AG09319 (cell line): ENCODE results near the gene KAT2B.

Source experiments
- DNase-seq: peaks from one replicate; pipeline ENCODE4 v3.0.0-alpha.2; 2010; ENCODE audit warnings: low read depth; ENCODE audit errors: extremely low read depth
- TF ChIP-seq, protein P1 (sequence below): IDR thresholded peaks from 2 replicates; pipeline ENCODE4 v1.5.1; 2011; ENCODE audit warnings: low read depth, mild to moderate bottlenecking, inconsistent platforms, low read length, moderate library complexity

Gene KAT2B

GRCh38 chr3:20080956-20081554 lies 40.8 kb downstream of the KAT2B start:
- no peak for DNase-seq
- TF ChIP-seq, protein P1, sequence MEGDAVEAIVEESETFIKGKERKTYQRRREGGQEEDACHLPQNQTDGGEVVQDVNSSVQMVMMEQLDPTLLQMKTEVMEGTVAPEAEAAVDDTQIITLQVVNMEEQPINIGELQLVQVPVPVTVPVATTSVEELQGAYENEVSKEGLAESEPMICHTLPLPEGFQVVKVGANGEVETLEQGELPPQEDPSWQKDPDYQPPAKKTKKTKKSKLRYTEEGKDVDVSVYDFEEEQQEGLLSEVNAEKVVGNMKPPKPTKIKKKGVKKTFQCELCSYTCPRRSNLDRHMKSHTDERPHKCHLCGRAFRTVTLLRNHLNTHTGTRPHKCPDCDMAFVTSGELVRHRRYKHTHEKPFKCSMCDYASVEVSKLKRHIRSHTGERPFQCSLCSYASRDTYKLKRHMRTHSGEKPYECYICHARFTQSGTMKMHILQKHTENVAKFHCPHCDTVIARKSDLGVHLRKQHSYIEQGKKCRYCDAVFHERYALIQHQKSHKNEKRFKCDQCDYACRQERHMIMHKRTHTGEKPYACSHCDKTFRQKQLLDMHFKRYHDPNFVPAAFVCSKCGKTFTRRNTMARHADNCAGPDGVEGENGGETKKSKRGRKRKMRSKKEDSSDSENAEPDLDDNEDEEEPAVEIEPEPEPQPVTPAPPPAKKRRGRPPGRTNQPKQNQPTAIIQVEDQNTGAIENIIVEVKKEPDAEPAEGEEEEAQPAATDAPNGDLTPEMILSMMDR, result no peak

GRCh38 chr3:20083253-20083652 lies 43.0 kb downstream of the KAT2B start:
- DNase-seq, result no peak
- TF ChIP-seq, protein P1, result no peak

GRCh38 chr3:20083953-20084352 lies 43.7 kb downstream of the KAT2B start:
- TF ChIP-seq, protein P1, result no peak

GRCh38 chr3:20091331-20092047 lies 51.2 kb downstream of the KAT2B start:
- TF ChIP-seq, protein P1, result no peak
- DNase-seq, result no peak

More at GRCh38 chr3:20083953-20084352, 43.7 kb downstream of the KAT2B start:
- DNase-seq, result no peak

- no peak for DNase-seq
- TF ChIP-seq, protein P1, result no peak
Observed at GRCh38 chr3:20095470-20095869, 55.2 kb downstream of the KAT2B start.

- TF ChIP-seq, protein P1, result no peak
- no peak for DNase-seq
Observed at GRCh38 chr3:20096135-20096685, 56.0 kb downstream of the KAT2B start.

GRCh38 chr3:20097015-20097414 lies 56.8 kb downstream of the KAT2B start:
- TF ChIP-seq, protein P1, result no peak
- DNase-seq, result no peak
